ENCODE results near the gene KMT2E.

KMT2E gene

GRCh38 chr7:105016068-105016708, 2.2 kb downstream of the KMT2E start:
- peak overlapping the region; percentile 86 for H3K4me2 ChIP-seq (ENCODE audit: low read length)
- H3K36me3 ChIP-seq (ENCODE audit: insufficient read depth, low read length): peaks cover 23% of the 10 kb centered on the region
- no peaks in the 10 kb centered on the region for H3K27me3 ChIP-seq (ENCODE audit: insufficient read depth, low read length)
- H3K9ac ChIP-seq (ENCODE audit: low read length): peak overlapping the region; percentile 97
- H4K20me1 ChIP-seq (ENCODE audit: insufficient read depth, low read length): peaks cover 3% of the 10 kb centered on the region; the same call in 1 of the 2 replicates
- H3K4me3 ChIP-seq (ENCODE audit: low read depth, low read length, poor library complexity, severe bottlenecking): peak overlapping the region; percentile 94
- peaks cover 71% of the 10 kb centered on the region for H3K79me2 ChIP-seq (ENCODE audit: insufficient read depth, low read length)
- no peaks in the 10 kb centered on the region for H3K9me2 ChIP-seq (ENCODE audit: low read depth, low read length)
- no peaks in the 10 kb centered on the region for H3K9me3 ChIP-seq (ENCODE audit: low read length)
- peak overlapping the region; percentile 98 for H3K27ac ChIP-seq (ENCODE audit: low read depth, low read length, poor library complexity, severe bottlenecking)
- H3K4me1 ChIP-seq (ENCODE audit: insufficient read depth, low read length, severe bottlenecking): peaks cover 52% of the 10 kb centered on the region
- TF ChIP-seq CTCF (IDR thresholded peaks at IDR 0.05; ENCODE audit: low read length) (no peak), EZH2 (IDR thresholded peaks at IDR 0.05; ENCODE audit: borderline replicate concordance, low read length) (no peak)
- no peak overlapping the region for H2AFZ ChIP-seq (ENCODE audit: low read length)
- H3F3A ChIP-seq (ENCODE audit: insufficient read depth, low read length): no peaks in the 10 kb centered on the region

- peak overlapping the region; percentile 97 for H3K9ac ChIP-seq (ENCODE audit: low read length)
- H3F3A ChIP-seq (ENCODE audit: insufficient read depth, low read length): no peaks in the 10 kb centered on the region
- H3K27ac ChIP-seq (ENCODE audit: low read depth, low read length, poor library complexity, severe bottlenecking): peak overlapping the region; percentile 98
- no peak overlapping the region for H2AFZ ChIP-seq (ENCODE audit: low read length)
- H3K27me3 ChIP-seq (ENCODE audit: insufficient read depth, low read length): no peaks in the 10 kb centered on the region
- peaks cover 57% of the 10 kb centered on the region for H3K4me1 ChIP-seq (ENCODE audit: insufficient read depth, low read length, severe bottlenecking)
- H3K36me3 ChIP-seq (ENCODE audit: insufficient read depth, low read length): peaks cover 15% of the 10 kb centered on the region; the same call in 1 of the 2 replicates
- peaks cover 79% of the 10 kb centered on the region for H3K79me2 ChIP-seq (ENCODE audit: insufficient read depth, low read length)
- H3K4me3 ChIP-seq (ENCODE audit: low read depth, low read length, poor library complexity, severe bottlenecking): peak overlapping the region; percentile 94
- no peaks in the 10 kb centered on the region for H3K9me3 ChIP-seq (ENCODE audit: low read length)
- H4K20me1 ChIP-seq (ENCODE audit: insufficient read depth, low read length): peaks cover 3% of the 10 kb centered on the region; the same call in 1 of the 2 replicates
- H3K4me2 ChIP-seq (ENCODE audit: low read length): peak overlapping the region; percentile 86
- H3K9me2 ChIP-seq (ENCODE audit: low read depth, low read length): no peaks in the 10 kb centered on the region
- TF ChIP-seq CTCF (IDR thresholded peaks at IDR 0.05; ENCODE audit: low read length): no peak
- no peak for TF ChIP-seq EZH2 (IDR thresholded peaks at IDR 0.05; ENCODE audit: borderline replicate concordance, low read length)
Observed at GRCh38 chr7:105016709-105017656, 3.0 kb downstream of the KMT2E start.

- Histone ChIP-seq H3K36me3 (ENCODE audit: insufficient read depth, low read length) (peaks cover 11% of the 10 kb centered on the region; the same call in 1 of the 2 replicates), H3K27me3 (ENCODE audit: insufficient read depth, low read length) (no peaks in the 10 kb centered on the region), H3K9me2 (ENCODE audit: low read depth, low read length) (no peaks in the 10 kb centered on the region), H3K9me3 (ENCODE audit: low read length) (no peaks in the 10 kb centered on the region), H3K4me1 (ENCODE audit: insufficient read depth, low read length, severe bottlenecking) (peaks cover 66% of the 10 kb centered on the region), H3K4me3 (ENCODE audit: low read depth, low read length, poor library complexity, severe bottlenecking) (peak overlapping the region; percentile 94), H3K27ac (ENCODE audit: low read depth, low read length, poor library complexity, severe bottlenecking) (peak overlapping the region; percentile 98), H3K4me2 (ENCODE audit: low read length) (peak overlapping the region; percentile 86), H3F3A (ENCODE audit: insufficient read depth, low read length) (no peaks in the 10 kb centered on the region), H3K9ac (ENCODE audit: low read length) (peak overlapping the region; percentile 97), H4K20me1 (ENCODE audit: insufficient read depth, low read length) (peaks cover 3% of the 10 kb centered on the region; the same call in 1 of the 2 replicates), H3K79me2 (ENCODE audit: insufficient read depth, low read length) (peaks cover 87% of the 10 kb centered on the region), H2AFZ (ENCODE audit: low read length) (no peak overlapping the region)
- no peak for TF ChIP-seq CTCF (IDR thresholded peaks at IDR 0.05; ENCODE audit: low read length)
- no peak for TF ChIP-seq EZH2 (IDR thresholded peaks at IDR 0.05; ENCODE audit: borderline replicate concordance, low read length)
Observed at GRCh38 chr7:105017657-105018365, 3.8 kb downstream of the KMT2E start.
